ENCODE measurements around the gene CMTR1.

CMTR1 gene

GRCh38 chr6:37392821-37393220 lies 40.2 kb upstream of the CMTR1 start:
- no peaks in the 10 kb centered on the region for H3K4me1 ChIP-seq (ENCODE audit: control insufficient read depth, insufficient read depth, low read length)
- H3K27ac ChIP-seq (ENCODE audit: extremely low read depth, low read depth, low read length), result no peak overlapping the region
- H3K4me3 ChIP-seq (ENCODE audit: low read depth, low read length), result no peak overlapping the region
- H3K9me3 ChIP-seq (ENCODE audit: control insufficient read depth, insufficient read depth, low read depth, low read length), result no peaks in the 10 kb centered on the region
- peaks cover 37 to 79% of the 10 kb centered on the region in 2 experiments for H3K36me3 ChIP-seq (ENCODE audit: control insufficient read depth in 2 of 2, insufficient read depth in 1 of 2, low read length in 2 of 2)
- ChIA-PET CTCF (interaction anchor here (0.7 to 1.1 kb wide), 2 partner anchors 12 to 88 kb away, joined by 3 to 5 read pairs; no protein-coding TSS in a partner anchor), POLR2A (no interaction called here)
- TF ChIP-seq ZNF114 (tag by site-specific recombination; IDR thresholded peaks at IDR 0.05) (no peak), HOXD13 (CRISPR knock-in tag; IDR thresholded peaks at IDR 0.05; ENCODE audit: borderline replicate concordance) (no peak), PRDM6 (tag by site-specific recombination; IDR thresholded peaks at IDR 0.05) (no peak), MZF1 (tag by site-specific recombination; IDR thresholded peaks at IDR 0.05; ENCODE audit: borderline replicate concordance) (no peak), ZBTB1 (tag by site-specific recombination; IDR thresholded peaks at IDR 0.05) (no peak), ZBTB17 (tag by site-specific recombination; IDR thresholded peaks at IDR 0.05) (no peak), GLIS1 (tag by site-specific recombination; IDR thresholded peaks at IDR 0.05) (no peak), WT1 (tag by site-specific recombination; IDR thresholded peaks at IDR 0.05) (no peak), GLIS2 (tag by site-specific recombination; IDR thresholded peaks at IDR 0.05) (no peak), ZNF677 (tag by site-specific recombination; IDR thresholded peaks at IDR 0.05) (no peak), ZNF211 (tag by site-specific recombination; IDR thresholded peaks at IDR 0.05; ENCODE audit: low read depth) (no peak), ZFP37 (tag by site-specific recombination; IDR thresholded peaks at IDR 0.05) (no peak), ZNF792 (tag by site-specific recombination; IDR thresholded peaks at IDR 0.05) (no peak)

- no peak overlapping the region for H3K27ac ChIP-seq (ENCODE audit: extremely low read depth, low read depth, low read length)
- no peaks in the 10 kb centered on the region for H3K4me1 ChIP-seq (ENCODE audit: control insufficient read depth, insufficient read depth, low read length)
- TF ChIP-seq ZNF514 (tag by site-specific recombination; IDR thresholded peaks at IDR 0.05) (no peak), ELK4 (IDR thresholded peaks at IDR 0.05; ENCODE audit: borderline replicate concordance, low read depth, low read length) (no peak), ZNF792 (tag by site-specific recombination; IDR thresholded peaks at IDR 0.05) (no peak), ZNF544 (tag by site-specific recombination; IDR thresholded peaks at IDR 0.05) (no peak), ZNF112 (tag by site-specific recombination; IDR thresholded peaks at IDR 0.05) (no peak), ZNF350 (tag by site-specific recombination; IDR thresholded peaks at IDR 0.05) (no peak), INSM2 (tag by site-specific recombination; IDR thresholded peaks at IDR 0.05) (no peak), MEIS1 (CRISPR knock-in tag; IDR thresholded peaks at IDR 0.05; ENCODE audit: borderline replicate concordance) (no peak), ZBTB6 (tag by site-specific recombination; IDR thresholded peaks at IDR 0.05) (no peak), ZNF416 (tag by site-specific recombination; IDR thresholded peaks at IDR 0.05) (no peak), GLIS2 (tag by site-specific recombination; IDR thresholded peaks at IDR 0.05) (no peak), ZNF10 (tag by site-specific recombination; IDR thresholded peaks at IDR 0.05) (no peak), ZFP41 (tag by site-specific recombination; IDR thresholded peaks at IDR 0.05; ENCODE audit: borderline replicate concordance) (no peak), ZNF610 (tag by site-specific recombination; IDR thresholded peaks at IDR 0.05; ENCODE audit: borderline replicate concordance) (no peak), ZNF473 (tag by site-specific recombination; IDR thresholded peaks at IDR 0.05) (no peak), ZNF654 (tag by site-specific recombination; IDR thresholded peaks at IDR 0.05; ENCODE audit: low read depth) (no peak)
- ChIA-PET CTCF (interaction anchor here (0.8 to 1.6 kb wide), 3 partner anchors 11 to 89 kb away, joined by 3 to 6 read pairs (median 3); no protein-coding TSS in a partner anchor), POLR2A (no interaction called here)
- no peak overlapping the region for H3K4me3 ChIP-seq (ENCODE audit: low read depth, low read length)
- H3K36me3 ChIP-seq (ENCODE audit: control insufficient read depth in 2 of 2, insufficient read depth in 1 of 2, low read length in 2 of 2), result peaks cover 36 to 73% of the 10 kb centered on the region in 2 experiments
- no peaks in the 10 kb centered on the region for H3K9me3 ChIP-seq (ENCODE audit: control insufficient read depth, insufficient read depth, low read depth, low read length)
Measured at GRCh38 chr6:37393381-37393929, 39.6 kb upstream of the CMTR1 start.
